SK-N-SH (cell line): ENCODE data around the gene JMJD6. TPM values are rescaled to one million over a fixed set of nuclear protein-coding genes. Genes with fewer than 3 reads are reported as not detected.

Source experiments
- CTCF ChIA-PET: fragments of 300-600, 350-600 bp; formaldehyde crosslinking; extraction: SDS; loops from one replicate; lab custom pipeline; 2021; lab: Yijun Ruan, JAX
- POLR2A ChIA-PET: fragments of 350-600 bp; sonication (Branson Sonifier 250); formaldehyde crosslinking; extraction: SDS; loops from one replicate; lab custom pipeline; 2020; ENCODE audit warnings: antibody characterized with exemption, inconsistent platforms; lab: Yijun Ruan, JAX
- DNase-seq: peaks from one replicate; pipeline ENCODE4 v3.0.0; 2012
- H2AFZ ChIP-seq: fragments of 200-600 bp; sonication (generic); 2 replicates; pipeline ENCODE4 v1.8.1; 2016; ENCODE audit warnings: antibody characterized with exemption, mild to moderate bottlenecking, low read depth
- H3F3A ChIP-seq: fragments of 200-600 bp; sonication (generic); replicated peaks from 2 replicates; pipeline ENCODE3; 2016; ENCODE audit warnings: antibody characterized with exemption, mild to moderate bottlenecking; ENCODE audit not compliant: insufficient read depth
- H3K27ac ChIP-seq, 2 experiments: fragments of 200-500 bp in 1 of 2; fragments of 200-600 bp in 1 of 2; sonication (Bioruptor generic) in 1 of 2; sonication (generic), shearing (Covaris generic) in 1 of 2; 2 replicates each; pipeline versions ENCODE4 v1.5.1 to v1.6.1; 2014 to 2016; ENCODE audit warnings: low read depth in 2 of 2, inconsistent platforms in 1 of 2, low read length in 1 of 2, mild to moderate bottlenecking in 1 of 2, mixed read lengths in 1 of 2
- H3K27me3 ChIP-seq: fragments of 200-600 bp; sonication (generic), shearing (Covaris generic); 2 replicates; pipeline ENCODE4 v1.6.1; 2016; ENCODE audit warnings: mixed run types; ENCODE audit not compliant: insufficient read depth
- H3K36me3 ChIP-seq, 2 experiments: fragments of 200-500 bp in 1 of 2; fragments of 200-600 bp in 1 of 2; sonication (Bioruptor generic) in 1 of 2; sonication (generic) in 1 of 2; replicated peaks in 1 of 2; 2 replicates each; pipeline versions ENCODE3 to v1.5.1; 2014 to 2016; ENCODE audit warnings: low read length in 1 of 2, mild to moderate bottlenecking in 1 of 2; ENCODE audit not compliant: insufficient read depth in 2 of 2, control insufficient read depth in 1 of 2
- H3K4me1 ChIP-seq, 2 experiments: fragments of 200-500 bp in 1 of 2; fragments of 200-600 bp in 1 of 2; sonication (Bioruptor generic) in 1 of 2; sonication (generic), shearing (Covaris generic) in 1 of 2; 2 replicates each; pipeline versions ENCODE4 v1.5.1 to v1.6.1; 2014 to 2016; ENCODE audit warnings: low read depth in 1 of 2, low read length in 1 of 2, mixed run types in 1 of 2; ENCODE audit not compliant: insufficient read depth in 2 of 2, control insufficient read depth in 1 of 2
- H3K4me2 ChIP-seq: fragments of 200-600 bp; sonication (generic), shearing (Covaris generic); 2 replicates; pipeline ENCODE4 v1.6.1; 2017; ENCODE audit warnings: mixed run types
- H3K4me3 ChIP-seq, 2 experiments: fragments of 200-500 bp in 1 of 2; fragments of 200-600 bp in 1 of 2; sonication (Bioruptor generic) in 1 of 2; sonication (generic), shearing (Covaris generic) in 1 of 2; 2 replicates each; pipeline versions ENCODE4 v1.5.1 to v1.8.1; 2014 to 2016; ENCODE audit warnings: low read depth in 2 of 2, inconsistent platforms in 1 of 2, low read length in 1 of 2, mild to moderate bottlenecking in 1 of 2, mixed read lengths in 1 of 2, moderate library complexity in 1 of 2
- H3K79me2 ChIP-seq: fragments of 200-600 bp; sonication (generic); 2 replicates; pipeline ENCODE4 v1.8.1; 2017; ENCODE audit warnings: mild to moderate bottlenecking; ENCODE audit not compliant: insufficient read depth
- H3K9ac ChIP-seq: fragments of 200-600 bp; sonication (generic); 2 replicates; pipeline ENCODE4 v1.6.1; 2017; ENCODE audit warnings: mixed run types
- H3K9me2 ChIP-seq: fragments of 200-600 bp; sonication (generic); 2 replicates; pipeline ENCODE4 v1.6.1; 2017; ENCODE audit warnings: mixed run types
- H3K9me3 ChIP-seq: fragments of 200-600 bp; sonication (generic); 2 replicates; pipeline ENCODE4 v1.6.1; 2017; ENCODE audit warnings: mixed run types, mild to moderate bottlenecking, moderate library complexity
- H4K20me1 ChIP-seq: fragments of 200-600 bp; sonication (generic); 2 replicates; pipeline ENCODE4 v1.6.1; 2017; ENCODE audit warnings: mild to moderate bottlenecking, mixed run types; ENCODE audit not compliant: insufficient read depth
- CHD2 ChIP-seq: fragments of 150-350 bp; IDR thresholded peaks from 2 replicates; pipeline ENCODE4 v1.6.1; 2018; ENCODE audit warnings: low read length; ENCODE audit not compliant: partially characterized antibody
- EP300 ChIP-seq, 2 experiments: IDR thresholded peaks; 2 replicates each; pipeline versions ENCODE4 v1.4.0 to v1.6.1; 2012; ENCODE audit warnings: borderline replicate concordance in 1 of 2, low read depth in 1 of 2, low read length in 1 of 2
- GATA2 ChIP-seq: sonication (generic); formaldehyde crosslinking; IDR thresholded peaks from 2 replicates; pipeline ENCODE4 v1.5.0; 2020; ENCODE audit warnings: mild to moderate bottlenecking, missing genetic modification reagents
- JUND ChIP-seq: IDR thresholded peaks from 2 replicates; pipeline ENCODE4 v1.4.0; 2012
- MAX ChIP-seq: IDR thresholded peaks from 2 replicates; pipeline ENCODE4 v1.4.0; 2012; ENCODE audit warnings: low read depth
- MXI1 ChIP-seq: IDR thresholded peaks from 2 replicates; pipeline ENCODE4 v1.6.1; 2012; ENCODE audit warnings: mild to moderate bottlenecking, low read depth, low read length, improper control_type of control experiment
- NFIC ChIP-seq: IDR thresholded peaks from 2 replicates; pipeline ENCODE4 v1.4.0; 2012; ENCODE audit warnings: borderline replicate concordance
- RCOR1 ChIP-seq: fragments of 150-350 bp; IDR thresholded peaks from 2 replicates; pipeline ENCODE4 v1.6.1; 2017; ENCODE audit warnings: antibody characterized with exemption, low read length
- RFX5 ChIP-seq: IDR thresholded peaks from 2 replicates; pipeline ENCODE4 v1.6.1; 2012; ENCODE audit warnings: mild to moderate bottlenecking, improper control_type of control experiment, low read length
- RXRA ChIP-seq: IDR thresholded peaks from 2 replicates; pipeline ENCODE4 v1.4.0; 2012; ENCODE audit warnings: low read depth, mild to moderate bottlenecking, borderline replicate concordance
- TCF12 ChIP-seq: IDR thresholded peaks from 2 replicates; pipeline ENCODE4 v1.4.0; 2012
- USF2 ChIP-seq: fragments of 150-350 bp; IDR thresholded peaks from 2 replicates; pipeline ENCODE4 v1.6.1; 2017; ENCODE audit warnings: antibody characterized with exemption, low read length, low read depth, borderline replicate concordance
- WGBS: methylation state at CpG from one replicate; pipeline ENCODE4 v1.1.6; 2017; ENCODE audit warnings: low lambda C conversion rate; 5-methylcytosine and 5-hydroxymethylcytosine counted together
- polyA plus RNA-seq, 3 experiments: library from polyadenylated mRNA; depleted of rRNA; stranded (reverse); fragments of >200 nt; gene quantifications; 2 replicates each; pipeline ENCODE4 v1.2.3, GENCODE V29; 2012
- TF ChIP-seq, protein P1 (sequence below): IDR thresholded peaks from 2 replicates; pipeline ENCODE4 v1.4.0; 2012; ENCODE audit warnings: low read depth, borderline replicate concordance
- TF ChIP-seq, protein P2 (sequence below): fragments of 200-600 bp; sonication (generic); IDR thresholded peaks from 2 replicates; pipeline ENCODE4 v1.6.1; 2017; ENCODE audit warnings: antibody characterized with exemption, mild to moderate bottlenecking, moderate library complexity

The JMJD6 gene
- polyA plus RNA-seq, 1 of the 3 experiments (the other 2 are of a cell fraction): 23.3 TPM

- POLR2A ChIA-PET: no interaction called here
Observed at GRCh38 chr17:76695059-76695831, 31.2 kb downstream of the JMJD6 start.

More at GRCh38 chr17:76695059-76695831, 31.2 kb downstream of the JMJD6 start:
- Histone ChIP-seq H3K4me1 (peaks cover 12 to 28% of the 10 kb centered on the region in 2 experiments; a peak in 2 of 4 replicates), H4K20me1 (peaks cover 66% of the 10 kb centered on the region), H3K4me3 (no peak overlapping the region), H3K9me2 (no peaks in the 10 kb centered on the region), H3K36me3 (peaks cover 0 to 5% of the 10 kb centered on the region in 2 experiments), H3K9me3 (no peaks in the 10 kb centered on the region), H3K27ac (no peak overlapping the region), H3K79me2 (peaks cover 100% of the 10 kb centered on the region), H3K9ac (no peak overlapping the region), H3K4me2 (no peak overlapping the region), H3K27me3 (no peaks in the 10 kb centered on the region), H3F3A (peaks cover 16% of the 10 kb centered on the region), H2AFZ (no peak overlapping the region)
- CTCF ChIA-PET: interaction anchor here (0.8 to 7.0 kb wide), 11 partner anchors 11 to 183 kb away, joined by 3 to 69 read pairs (median 4); partner anchors contain the start of gene MXRA7
- TF ChIP-seq USF2 (no peak), GATA2 (CRISPR knock-in tag) (no peak), TCF12 (no peak), EP300 (IDR thresholded peaks at IDR 0.05; ENCODE audit: borderline replicate concordance in 1 of 2, low read depth in 1 of 2, low read length in 1 of 2) (no peak), RFX5 (no peak), MAX (no peak), MXI1 (no peak), NFIC (no peak), CHD2 (no peak), JUND (no peak), RCOR1 (no peak), RXRA (no peak)
- TF ChIP-seq, protein P1, sequence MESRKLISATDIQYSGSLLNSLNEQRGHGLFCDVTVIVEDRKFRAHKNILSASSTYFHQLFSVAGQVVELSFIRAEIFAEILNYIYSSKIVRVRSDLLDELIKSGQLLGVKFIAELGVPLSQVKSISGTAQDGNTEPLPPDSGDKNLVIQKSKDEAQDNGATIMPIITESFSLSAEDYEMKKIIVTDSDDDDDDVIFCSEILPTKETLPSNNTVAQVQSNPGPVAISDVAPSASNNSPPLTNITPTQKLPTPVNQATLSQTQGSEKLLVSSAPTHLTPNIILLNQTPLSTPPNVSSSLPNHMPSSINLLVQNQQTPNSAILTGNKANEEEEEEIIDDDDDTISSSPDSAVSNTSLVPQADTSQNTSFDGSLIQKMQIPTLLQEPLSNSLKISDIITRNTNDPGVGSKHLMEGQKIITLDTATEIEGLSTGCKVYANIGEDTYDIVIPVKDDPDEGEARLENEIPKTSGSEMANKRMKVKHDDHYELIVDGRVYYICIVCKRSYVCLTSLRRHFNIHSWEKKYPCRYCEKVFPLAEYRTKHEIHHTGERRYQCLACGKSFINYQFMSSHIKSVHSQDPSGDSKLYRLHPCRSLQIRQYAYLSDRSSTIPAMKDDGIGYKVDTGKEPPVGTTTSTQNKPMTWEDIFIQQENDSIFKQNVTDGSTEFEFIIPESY: no peak
- TF ChIP-seq, protein P2, sequence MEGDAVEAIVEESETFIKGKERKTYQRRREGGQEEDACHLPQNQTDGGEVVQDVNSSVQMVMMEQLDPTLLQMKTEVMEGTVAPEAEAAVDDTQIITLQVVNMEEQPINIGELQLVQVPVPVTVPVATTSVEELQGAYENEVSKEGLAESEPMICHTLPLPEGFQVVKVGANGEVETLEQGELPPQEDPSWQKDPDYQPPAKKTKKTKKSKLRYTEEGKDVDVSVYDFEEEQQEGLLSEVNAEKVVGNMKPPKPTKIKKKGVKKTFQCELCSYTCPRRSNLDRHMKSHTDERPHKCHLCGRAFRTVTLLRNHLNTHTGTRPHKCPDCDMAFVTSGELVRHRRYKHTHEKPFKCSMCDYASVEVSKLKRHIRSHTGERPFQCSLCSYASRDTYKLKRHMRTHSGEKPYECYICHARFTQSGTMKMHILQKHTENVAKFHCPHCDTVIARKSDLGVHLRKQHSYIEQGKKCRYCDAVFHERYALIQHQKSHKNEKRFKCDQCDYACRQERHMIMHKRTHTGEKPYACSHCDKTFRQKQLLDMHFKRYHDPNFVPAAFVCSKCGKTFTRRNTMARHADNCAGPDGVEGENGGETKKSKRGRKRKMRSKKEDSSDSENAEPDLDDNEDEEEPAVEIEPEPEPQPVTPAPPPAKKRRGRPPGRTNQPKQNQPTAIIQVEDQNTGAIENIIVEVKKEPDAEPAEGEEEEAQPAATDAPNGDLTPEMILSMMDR: no peak
- 92% methylated on average over 16 of the region's 16 CpGs for WGBS
- DNase-seq: no peak
